MCF 10A (cell line): Measurements from ENCODE around the gene LBX1. TPM values are rescaled to one million over a fixed set of nuclear protein-coding genes. Genes with fewer than 3 reads are reported as not detected.

Source experiments
- BruUV-seq: library from RNA; stranded (reverse); fragments of 400-500 nt; replicated peaks from 2 replicates; lab custom pipeline; 2021; lab: Mats Ljungman, UMichigan
- CTCF ChIA-PET: fragments of 300-600 bp; sonication (Branson Sonifier 250); formaldehyde crosslinking; extraction: SDS; loops from one replicate; lab custom pipeline; 2021; ENCODE audit warnings: antibody characterized with exemption, inconsistent platforms; lab: Yijun Ruan, JAX
- POLR2A ChIA-PET: fragments of 300-600, 350-650 bp; sonication (Branson Sonifier 250); formaldehyde crosslinking; extraction: SDS; loops from one replicate; lab custom pipeline; 2020; ENCODE audit warnings: antibody characterized with exemption, inconsistent platforms; lab: Yijun Ruan, JAX
- DNase-seq: peaks from one replicate; pipeline ENCODE4 v3.0.0-alpha.2; 2018; ENCODE audit not compliant: unreplicated experiment
- H3K27ac Mint-ChIP-seq: one replicate; pipeline ENCODE4 v1.8.0; 2022; ENCODE audit warnings: mild to moderate bottlenecking, low read depth, mixed read lengths; ENCODE audit not compliant: unreplicated experiment
- H3K27me3 Mint-ChIP-seq: one replicate; pipeline ENCODE4 v1.8.0; 2022; ENCODE audit warnings: mixed read lengths; ENCODE audit not compliant: insufficient read depth, unreplicated experiment
- H3K36me3 Mint-ChIP-seq: one replicate; pipeline ENCODE4 v1.8.0; 2022; ENCODE audit warnings: mild to moderate bottlenecking, moderate library complexity, mixed read lengths; ENCODE audit not compliant: insufficient read depth, unreplicated experiment
- H3K4me1 Mint-ChIP-seq: one replicate; pipeline ENCODE4 v1.8.0; 2022; ENCODE audit warnings: mixed read lengths; ENCODE audit not compliant: insufficient read depth, unreplicated experiment
- H3K4me3 Mint-ChIP-seq: one replicate; pipeline ENCODE4 v1.8.0; 2022; ENCODE audit warnings: mild to moderate bottlenecking, moderate library complexity, mixed read lengths; ENCODE audit not compliant: unreplicated experiment
- H3K9me3 Mint-ChIP-seq: one replicate; pipeline ENCODE4 v1.8.0; 2022; ENCODE audit warnings: mixed read lengths; ENCODE audit not compliant: unreplicated experiment
- CTCF ChIP-seq: fragments of 200-600 bp; IDR thresholded peaks from one replicate; pipeline ENCODE4 v1.8.0; 2022; ENCODE audit warnings: antibody characterized with exemption, mild to moderate bottlenecking; ENCODE audit not compliant: unreplicated experiment
- intact Hi-C: fragments of 100-400 bp; cut with micrococcal nuclease; formaldehyde crosslinking; loops from 2 replicates; pipeline ENCODE4 v1.14.1; 2022
- total RNA-seq: library from RNA; stranded (reverse); gene quantifications from 2 replicates; pipeline ENCODE4 v1.2.3, GENCODE V29; 2022

The LBX1 gene
- total RNA-seq, 1 experiment from 2014 or later: not detected

- POLR2A ChIA-PET: interaction anchor here (1.0 kb wide), 2 partner anchors 29 to 306 kb away, joined by 3 read pairs; no protein-coding TSS in a partner anchor
- TF ChIP-seq CTCF: no peak
- Mint-ChIP-seq H3K36me3 (no peaks in the 10 kb centered on the region), H3K4me1 (peaks cover 4% of the 10 kb centered on the region), H3K27me3 (no peaks in the 10 kb centered on the region), H3K9me3 (no peaks in the 10 kb centered on the region), H3K27ac (no peak overlapping the region), H3K4me3 (no peak overlapping the region)
- CTCF ChIA-PET: interaction anchor here (0.6 to 1.6 kb wide), 5 partner anchors 22 to 303 kb away, joined by 3 to 6 read pairs (median 4); no protein-coding TSS in a partner anchor
- intact Hi-C loops: no loop called here
- no TSS peak for BruUV-seq
- DNase-seq: no peak
Observed at GRCh38 chr10:101266381-101267289, 37.4 kb upstream of the LBX1 start.

- Mint-ChIP-seq H3K27me3 (no peaks in the 10 kb centered on the region), H3K9me3 (no peaks in the 10 kb centered on the region), H3K36me3 (no peaks in the 10 kb centered on the region), H3K4me1 (peaks cover 4% of the 10 kb centered on the region), H3K27ac (no peak overlapping the region), H3K4me3 (no peak overlapping the region)
- ChIA-PET CTCF (interaction anchor here (0.6 to 2.3 kb wide), 2 partner anchors 9 to 48 kb away, joined by 4 to 13 read pairs; no protein-coding TSS in a partner anchor), POLR2A (no interaction called here)
- no peak for DNase-seq
- TF ChIP-seq CTCF: no peak
- no TSS peak for BruUV-seq
- intact Hi-C loops: no loop called here
Observed at GRCh38 chr10:101263150-101263752, 34.0 kb upstream of the LBX1 start.

- H3K9me3 Mint-ChIP-seq: no peaks in the 10 kb centered on the region
- no peaks in the 10 kb centered on the region for H3K36me3 Mint-ChIP-seq
- H3K4me1 Mint-ChIP-seq: peaks cover 4% of the 10 kb centered on the region
- no TSS peak for BruUV-seq
- DNase-seq: no peak
- H3K4me3 Mint-ChIP-seq: no peak overlapping the region
- POLR2A ChIA-PET: no interaction called here
- no peak for TF ChIP-seq CTCF
- no peak overlapping the region for H3K27ac Mint-ChIP-seq
- intact Hi-C loops: no loop called here
- CTCF ChIA-PET: interaction anchor here (2.3 kb wide), 1 partner anchor 11 kb away, joined by 13 read pairs; no protein-coding TSS in a partner anchor
- H3K27me3 Mint-ChIP-seq: no peaks in the 10 kb centered on the region
Observed at GRCh38 chr10:101262147-101262546, 32.9 kb upstream of the LBX1 start.

- Mint-ChIP-seq H3K36me3 (no peaks in the 10 kb centered on the region), H3K27me3 (no peaks in the 10 kb centered on the region), H3K4me1 (peaks cover 4% of the 10 kb centered on the region), H3K27ac (no peak overlapping the region), H3K9me3 (no peaks in the 10 kb centered on the region), H3K4me3 (no peak overlapping the region)
- ChIA-PET POLR2A (no interaction called here), CTCF (no interaction called here)
- BruUV-seq: no TSS peak
- intact Hi-C loops: no loop called here
- no peak for DNase-seq
- TF ChIP-seq CTCF: no peak
Observed at GRCh38 chr10:101261702-101262101, 32.4 kb upstream of the LBX1 start.
